ENCODE results near the gene ATRN. TPM values are rescaled to one million over a fixed set of nuclear protein-coding genes. Genes with fewer than 3 reads are reported as not detected.
A peak's percentile ranks its signal among the peaks of the same experiment; 100 is the strongest.

ATRN gene
- total and polyA plus RNA-seq, 2 of the 8 experiments (the other 6 are each of a cell fraction or from before 2014, with no cell fraction given) = 12.0 to 17.4 TPM

DNA sequence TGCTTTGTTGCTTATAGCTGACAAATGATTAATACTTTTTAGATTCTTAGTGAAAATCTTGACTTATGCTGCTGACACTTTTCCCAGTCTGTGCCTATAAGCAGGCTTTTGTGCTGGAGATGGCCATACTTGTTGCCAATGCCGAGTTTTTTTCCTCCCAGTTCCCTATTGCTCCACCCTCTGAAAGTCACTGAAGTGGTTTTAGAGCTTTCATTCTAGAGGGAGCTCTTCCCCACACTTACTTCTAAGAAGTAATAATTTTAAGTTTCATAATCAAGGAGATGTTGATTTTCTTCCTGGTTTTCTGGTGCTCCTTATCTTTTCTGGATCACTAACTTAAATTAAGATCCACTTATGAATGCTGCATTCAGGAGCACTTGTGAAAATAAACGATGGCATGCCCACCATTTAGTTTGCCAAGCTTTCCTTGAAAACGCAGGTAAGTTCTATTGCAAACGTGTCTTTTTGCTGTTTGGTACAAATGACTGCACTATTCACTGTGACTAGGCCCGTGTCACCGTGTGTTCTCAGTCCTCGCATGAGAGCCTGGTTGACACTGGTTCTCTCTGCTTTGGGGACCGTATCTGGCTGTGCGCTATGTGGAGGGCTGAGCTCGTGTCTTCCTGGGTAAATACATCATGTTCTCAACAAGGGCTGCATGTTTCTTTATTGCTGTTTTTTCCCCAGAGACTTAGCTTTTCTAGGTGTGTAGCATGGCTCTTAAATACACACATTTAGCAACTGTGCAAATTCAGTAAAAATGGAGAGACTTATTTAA lies 142.2 kb downstream of the ATRN start:
- no peaks in the 10 kb centered on the region for H3K36me3 ChIP-seq (ENCODE audit: control insufficient read depth in 2 of 4, insufficient read depth in 4 of 4, low read length in 3 of 4)
- no peak overlapping the region for H3K9ac ChIP-seq (replicated peaks in 1 of 4; ENCODE audit: extremely low read depth in 1 of 4, low read depth in 3 of 4, low read length in 3 of 4)
- 0 out of 2 replicates have a peak overlapping the region, but pooled peaks have one; percentile 17 for H2BK20ac ChIP-seq (ENCODE audit: low read length)
- ChIA-PET CTCF (ENCODE audit: partially characterized antibody) (interaction anchor here (0.7 to 2.8 kb wide), 14 partner anchors 8 to 254 kb away, joined by 3 to 8 read pairs (median 4); no protein-coding TSS in a partner anchor), POLR2A (ENCODE audit: partially characterized antibody) (interaction anchor here (0.7 kb wide), 1 partner anchor 12 kb away, joined by 3 read pairs; no protein-coding TSS in a partner anchor)
- H3K4me3 ChIP-seq (ENCODE audit: extremely low read depth in 1 of 4, insufficient read depth in 2 of 4, low read depth in 3 of 4, low read length in 4 of 4) = no peak overlapping the region
- no peak overlapping the region for H2AK5ac ChIP-seq (ENCODE audit: low read depth, low read length)
- no peaks in the 10 kb centered on the region for H3K79me2 ChIP-seq (ENCODE audit: control insufficient read depth in 1 of 2, insufficient read depth in 2 of 2, low read length in 2 of 2)
- no peak overlapping the region for H4K8ac ChIP-seq (ENCODE audit: extremely low read depth, insufficient read depth, low read length)
- no peak overlapping the region for H2BK15ac ChIP-seq (ENCODE audit: low read length)
- FAIRE-seq (no peak), DNase-seq (ENCODE audit: low read depth in 1 of 2, low spot score in 2 of 2) (no peak)
- H3K14ac ChIP-seq (ENCODE audit: insufficient read length) = no peak overlapping the region
- no peak overlapping the region for H2BK120ac ChIP-seq (replicated peaks; ENCODE audit: low read depth, low read length)
- H3K4me2 ChIP-seq (ENCODE audit: insufficient read depth in 1 of 2, low read depth in 2 of 2, low read length in 2 of 2) = no peak overlapping the region
- no peak overlapping the region for H3K18ac ChIP-seq (ENCODE audit: extremely low read depth, low read length)
- H2BK5ac ChIP-seq (ENCODE audit: low read depth, low read length) = no peak overlapping the region
- H3K23ac ChIP-seq (ENCODE audit: insufficient read length) = no peak overlapping the region
- H3K4ac ChIP-seq (replicated peaks; ENCODE audit: insufficient read length, low read depth, low read length) = no peak overlapping the region
- H4K5ac ChIP-seq (ENCODE audit: insufficient read length, low read depth, low read length) = no peak overlapping the region
- no peak overlapping the region for H3K27ac ChIP-seq (ENCODE audit: low read depth, low read length)
- 86% methylated on average over 10 of the region's 10 CpGs; no CpG with 5 or more reads in 1 of the 2 experiments for WGBS, 2 experiments (ENCODE audit: extremely low coverage in 1 of 2, insufficient coverage in 1 of 2, insufficient read length in 1 of 2, insufficient replicate concordance in 2 of 2, low coverage in 1 of 2, low lambda C conversion rate in 2 of 2, missing lambda C conversion rate in 1 of 2)
- TF ChIP-seq RAD21 (IDR thresholded peaks at IDR 0.05 in 1 of 2, conservative IDR thresholded peaks at IDR 0.05 in 1 of 2; ENCODE audit: low read depth in 2 of 2, low read length in 2 of 2) (no peak), SUZ12 (IDR thresholded peaks at IDR 0.05; ENCODE audit: low read length) (no peak), KDM1A (IDR thresholded peaks at IDR 0.05; ENCODE audit: borderline replicate concordance, low read length) (no peak), CBX8 (IDR thresholded peaks at IDR 0.05; ENCODE audit: borderline replicate concordance, low read depth, low read length) (no peak), CEBPB (IDR thresholded peaks at IDR 0.05; ENCODE audit: low read depth, low read length) (no peak), MAFK (IDR thresholded peaks at IDR 0.05; ENCODE audit: low read depth, low read length) (no peak), NANOG (IDR thresholded peaks at IDR 0.05; ENCODE audit: insufficient read depth, low read depth, low read length, poor library complexity, severe bottlenecking) (no peak), SIX5 (IDR thresholded peaks at IDR 0.05; ENCODE audit: low read depth, low read length) (no peak)
- no peaks in the 10 kb centered on the region for H3K79me1 ChIP-seq (ENCODE audit: low read depth, low read length)
- no peaks in the 10 kb centered on the region for H3K9me3 ChIP-seq (ENCODE audit: insufficient read depth in 2 of 2, low read depth in 1 of 2, low read length in 1 of 2)
- no peak overlapping the region for H2AFZ ChIP-seq (ENCODE audit: low read length)
- no peaks in the 10 kb centered on the region for H3K27me3 ChIP-seq (replicated peaks in 1 of 4; ENCODE audit: control insufficient read depth in 3 of 4, extremely low read depth in 1 of 4, insufficient read depth in 3 of 4, low read length in 3 of 4)
- H4K20me1 ChIP-seq (replicated peaks in 1 of 2; ENCODE audit: control insufficient read depth in 1 of 2, insufficient read depth in 2 of 2, low read length in 2 of 2) = no peaks in the 10 kb centered on the region
- no peaks in the 10 kb centered on the region for H3K4me1 ChIP-seq (replicated peaks in 1 of 4; ENCODE audit: control insufficient read depth in 3 of 4, insufficient read depth in 4 of 4, low read length in 3 of 4)
- H2BK12ac ChIP-seq (ENCODE audit: low read depth, low read length) = no peak overlapping the region; the same call in 1 of the 2 replicates
- no peak overlapping the region for H3K56ac ChIP-seq (replicated peaks; ENCODE audit: insufficient read length, low read depth, low read length)
- no peaks in the 10 kb centered on the region for H3K23me2 ChIP-seq (ENCODE audit: low read depth, low read length)
- H4K91ac ChIP-seq (replicated peaks; ENCODE audit: insufficient read length, low read length) = no peak overlapping the region

Measured in H1 (cell line).